ENCODE results near the gene SFRP5.

The SFRP5 gene

DNA sequence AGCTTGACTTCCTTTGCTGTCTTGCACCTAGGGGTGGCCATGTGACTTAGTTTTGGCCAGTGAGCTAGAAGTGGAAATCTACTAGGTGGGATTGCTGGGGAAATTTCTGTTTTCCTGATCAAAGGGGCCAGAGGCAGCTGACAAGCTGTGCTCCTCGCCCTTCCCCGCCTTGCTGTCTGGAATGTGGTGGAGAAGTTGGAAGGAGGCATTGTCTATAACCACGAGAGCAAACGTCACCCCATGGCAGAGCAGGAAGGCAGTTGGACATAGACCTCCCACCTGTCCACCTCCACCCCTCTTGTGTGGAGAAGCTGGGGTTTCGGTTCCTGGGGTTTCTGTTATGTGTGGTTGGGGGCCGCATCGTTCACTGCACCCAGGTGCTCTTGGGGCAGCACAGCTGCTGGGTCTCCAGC, 7.3 kb downstream of the SFRP5 start:
- no peak for DNase-seq (ENCODE audit: low spot score)

DNA sequence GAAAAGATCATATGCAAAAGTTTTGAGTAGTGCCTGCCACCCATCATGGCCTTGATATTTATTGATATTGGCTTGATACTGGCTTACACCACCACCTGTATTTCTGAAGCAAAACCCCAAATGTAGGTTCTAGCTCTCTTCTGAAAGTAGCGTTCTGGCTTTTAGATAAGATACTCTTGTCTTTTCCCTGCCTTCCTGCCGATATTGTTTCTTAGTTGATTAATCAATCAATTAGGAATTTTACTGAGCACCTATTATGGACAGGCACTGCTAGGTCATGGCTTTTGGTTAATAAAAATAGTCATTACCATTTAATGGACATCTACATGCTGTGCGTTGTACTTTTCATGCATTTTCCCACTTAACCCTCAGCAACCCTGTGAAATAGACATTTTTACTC, 7.9 kb downstream of the SFRP5 start:
- DNase-seq (ENCODE audit: low spot score), result no peak

DNA sequence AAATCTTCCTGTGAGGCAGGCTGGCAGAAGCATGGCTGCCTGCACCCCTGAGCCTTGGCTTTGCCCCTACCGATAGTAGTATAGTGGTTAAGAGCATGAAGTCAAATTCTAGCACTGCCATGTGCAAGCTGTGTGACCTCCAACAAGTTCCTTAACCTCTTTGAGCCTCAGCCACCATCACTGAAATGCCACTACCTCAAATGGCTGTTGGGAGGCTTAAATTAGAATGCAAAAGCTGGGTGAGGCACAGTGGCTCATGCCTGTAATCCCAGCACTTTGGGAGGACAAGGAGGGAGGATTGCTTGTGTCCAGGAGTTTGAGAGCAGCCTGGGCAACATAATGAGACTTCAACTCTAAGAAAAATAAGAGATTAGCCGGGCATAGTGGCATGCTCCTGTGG, 8.4 kb downstream of the SFRP5 start:
- no peak for DNase-seq (ENCODE audit: low spot score)

DNA sequence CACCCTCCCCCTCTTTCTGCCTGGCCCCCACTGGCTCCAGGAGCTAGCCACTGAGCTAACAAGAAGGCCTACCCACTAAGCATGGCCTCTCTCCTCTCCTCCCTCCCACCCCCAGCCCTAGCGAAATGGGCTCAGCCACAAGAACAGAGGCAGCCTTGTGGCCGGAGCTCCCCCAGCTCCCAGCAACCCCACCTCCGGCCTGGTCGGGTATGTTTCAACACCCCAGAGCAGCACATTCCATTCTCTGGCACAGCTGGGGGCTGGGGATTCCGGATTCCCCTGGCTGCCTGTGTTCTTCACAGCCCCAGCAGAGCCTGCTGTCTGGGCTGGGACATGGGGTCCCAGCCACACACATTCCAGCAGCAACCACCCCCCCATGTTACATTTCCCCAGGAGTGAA, 9.0 kb downstream of the SFRP5 start:
- no peak for DNase-seq (ENCODE audit: low spot score)

DNA sequence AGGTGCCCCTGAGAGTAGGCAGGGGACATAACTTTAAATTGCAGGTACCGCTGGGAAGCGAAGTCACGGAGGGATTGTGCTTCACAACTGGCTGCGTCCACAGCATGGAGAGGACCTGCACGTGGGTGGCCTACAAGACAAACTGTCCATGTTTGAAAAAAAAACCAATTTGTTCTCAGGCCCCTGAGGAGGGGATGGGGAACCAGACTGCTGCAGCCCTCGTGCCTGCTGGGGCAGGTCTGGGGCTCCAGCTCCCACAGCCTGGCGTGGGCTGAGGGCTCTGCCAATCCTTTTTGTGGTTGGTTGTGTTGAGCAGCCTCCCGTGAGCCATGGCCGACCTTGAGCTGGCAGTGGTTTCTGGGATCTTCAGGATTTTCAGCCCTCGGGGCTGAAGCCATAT, 9.7 kb downstream of the SFRP5 start:
- DNase-seq (ENCODE audit: low spot score), result no peak

DNA sequence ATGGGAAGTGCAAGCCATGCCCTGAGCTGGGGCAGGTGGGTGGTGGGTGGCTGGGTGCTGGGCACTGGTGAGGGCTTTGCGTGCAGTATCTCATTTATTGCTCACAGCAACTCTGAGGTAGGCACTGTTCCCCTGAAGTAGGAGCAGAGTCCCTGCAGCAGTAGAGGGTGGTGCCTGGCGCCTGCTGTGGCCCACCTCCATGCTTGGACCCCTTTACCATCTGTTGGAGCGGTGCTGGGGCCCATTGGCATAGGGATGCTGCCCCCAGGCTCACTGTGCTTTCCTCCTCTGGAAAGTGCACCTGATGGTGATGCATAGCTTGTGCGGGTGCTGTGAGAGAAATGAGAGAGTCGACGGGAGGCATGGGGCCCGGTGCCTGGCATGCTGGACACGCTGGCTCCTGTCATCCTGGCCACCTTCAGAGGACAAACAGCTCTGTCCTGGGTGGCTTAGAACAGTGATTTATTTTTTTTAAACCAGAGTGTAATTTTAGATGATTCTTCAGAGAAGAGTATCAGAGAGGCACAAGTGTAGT, 10.4 kb downstream of the SFRP5 start:
- DNase-seq (ENCODE audit: low spot score), result no peak

DNA sequence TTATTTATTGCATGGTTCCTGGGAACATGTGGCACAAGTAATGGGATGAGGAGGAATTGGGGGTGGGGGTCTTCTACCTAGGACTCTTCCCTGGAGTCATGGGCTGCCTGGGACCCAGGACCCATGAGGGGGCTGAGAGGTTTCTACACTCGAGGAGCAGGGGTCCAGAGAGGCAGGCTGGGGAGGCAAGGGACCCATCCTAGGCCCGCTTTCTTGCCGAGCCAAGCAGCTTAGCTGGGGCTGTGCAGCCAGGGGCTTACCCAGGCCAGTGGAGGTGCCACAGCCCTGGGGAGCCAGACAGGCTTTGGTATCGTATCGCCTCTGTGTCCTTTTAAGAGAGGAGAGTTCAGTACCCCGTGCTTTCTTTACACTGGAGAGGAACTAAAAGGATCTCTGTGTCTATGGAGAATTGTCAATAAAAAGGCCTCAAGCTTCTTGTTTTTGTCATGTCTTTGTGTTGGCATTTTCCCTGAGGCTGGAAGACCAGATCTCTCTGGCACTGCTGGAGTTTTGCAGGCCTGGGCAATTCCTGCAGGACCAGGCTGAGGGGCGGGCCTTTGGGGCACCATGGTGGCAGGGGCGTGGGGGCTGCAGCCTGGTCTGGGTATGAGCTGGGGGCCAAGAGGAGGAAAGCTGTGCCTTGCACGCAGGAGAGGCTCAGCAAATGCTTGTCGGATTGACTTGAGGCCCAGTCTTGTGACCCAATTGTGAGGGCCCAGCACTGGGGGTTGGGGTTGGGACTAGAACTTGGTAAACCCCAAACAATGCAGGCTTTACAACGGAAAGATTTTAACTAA, 11.1 kb downstream of the SFRP5 start:
- no peak for DNase-seq (ENCODE audit: low spot score)

DNA sequence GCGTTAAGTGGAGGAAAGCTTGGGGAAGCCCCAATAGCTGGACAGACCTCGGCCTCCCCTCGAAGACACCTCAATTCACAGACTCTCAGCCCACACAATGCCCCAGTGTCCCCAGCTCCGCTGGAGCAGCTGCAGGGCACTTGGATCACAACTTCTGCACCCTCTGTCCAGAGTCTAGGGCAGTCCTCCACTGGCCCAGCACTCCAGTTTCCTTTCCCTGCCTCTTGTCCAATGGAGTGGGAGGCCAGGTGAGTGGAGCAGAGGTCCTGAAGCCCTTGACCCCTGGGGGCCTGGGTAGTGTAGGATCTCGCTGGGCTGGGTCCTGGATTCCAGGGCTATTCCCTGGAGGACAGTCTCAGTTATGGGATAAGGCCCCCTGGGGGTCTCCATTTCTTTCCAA, 11.9 kb downstream of the SFRP5 start:
- no peak for DNase-seq (ENCODE audit: low spot score)

DNA sequence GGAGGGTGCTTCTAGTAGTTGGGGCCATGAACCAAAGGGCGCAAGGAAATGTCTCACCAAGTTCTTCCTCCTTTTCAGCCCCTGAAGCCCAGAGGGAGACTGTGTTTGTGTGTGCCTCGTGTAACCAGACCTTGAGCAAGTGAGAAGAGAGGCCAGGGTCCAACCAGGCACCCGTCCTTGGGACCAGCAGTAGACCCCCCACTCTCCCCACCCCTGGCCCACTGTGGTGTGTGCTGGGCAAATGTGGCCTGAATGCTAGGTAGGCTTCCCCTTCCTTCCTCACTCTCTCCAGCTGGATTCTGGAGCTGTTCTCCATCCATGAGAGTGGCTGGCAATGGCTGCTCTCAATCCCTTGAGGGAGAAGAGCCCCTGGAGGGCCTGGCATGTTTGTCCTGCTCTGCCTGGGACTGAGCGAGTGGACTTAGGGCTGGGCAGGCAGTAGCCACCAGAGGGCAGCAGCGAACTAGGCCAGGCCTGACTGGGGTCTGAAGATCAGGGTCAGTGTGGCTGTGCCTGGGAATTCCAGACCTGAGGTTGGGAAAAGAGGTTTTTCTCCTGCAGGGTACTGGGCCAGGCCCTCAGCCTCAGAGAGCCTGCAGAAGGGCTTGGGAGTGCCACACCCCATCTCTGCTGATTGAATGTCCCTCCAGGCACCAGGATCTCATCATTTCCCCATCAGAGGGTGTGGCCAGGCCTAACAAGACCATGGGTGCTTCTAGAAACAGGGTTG, 12.5 kb downstream of the SFRP5 start:
- peak; percentile 68 for DNase-seq (ENCODE audit: low spot score)

DNA sequence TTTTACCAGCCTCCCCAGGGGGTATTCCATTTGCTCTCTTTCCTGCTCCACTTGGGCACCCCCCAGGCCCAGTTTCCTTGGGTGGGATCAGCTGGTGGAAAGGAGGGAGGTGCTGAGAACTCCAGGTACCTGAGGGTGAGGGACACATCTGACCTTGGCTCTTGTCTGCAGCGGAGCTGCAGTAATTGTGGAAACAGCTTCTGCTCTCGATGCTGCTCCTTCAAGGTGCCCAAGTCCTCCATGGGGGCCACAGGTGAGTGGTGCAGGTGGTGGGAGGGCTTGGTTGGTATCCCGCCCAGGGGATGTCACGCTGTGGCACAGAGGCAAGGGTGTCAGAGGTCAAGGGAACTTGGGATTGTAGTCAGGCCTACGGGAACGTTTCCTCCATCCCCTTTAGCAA, 14.3 kb downstream of the SFRP5 start:
- no peak for DNase-seq (ENCODE audit: low spot score)

DNA sequence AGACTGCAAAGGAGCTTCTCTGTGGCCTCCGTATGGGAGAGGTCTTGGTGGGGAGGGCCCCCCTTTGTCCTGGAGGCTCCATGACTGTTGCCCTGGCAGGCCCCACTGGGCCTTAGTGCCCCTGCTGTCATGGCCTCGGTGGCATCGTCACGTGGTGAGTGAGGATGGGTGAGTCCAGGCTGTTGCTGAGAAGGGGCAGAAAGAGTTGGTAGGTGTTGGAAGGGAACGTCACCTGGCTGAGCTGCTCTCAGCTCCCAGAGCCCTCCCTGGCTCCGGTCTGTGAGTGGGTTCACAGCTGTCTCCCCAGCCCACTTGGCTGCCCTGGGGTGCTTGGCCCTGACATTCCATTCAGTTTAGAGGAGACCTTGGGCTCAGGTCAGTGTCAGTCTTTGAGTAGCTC, 16.1 kb downstream of the SFRP5 start:
- DNase-seq (ENCODE audit: low spot score), result no peak

DNA sequence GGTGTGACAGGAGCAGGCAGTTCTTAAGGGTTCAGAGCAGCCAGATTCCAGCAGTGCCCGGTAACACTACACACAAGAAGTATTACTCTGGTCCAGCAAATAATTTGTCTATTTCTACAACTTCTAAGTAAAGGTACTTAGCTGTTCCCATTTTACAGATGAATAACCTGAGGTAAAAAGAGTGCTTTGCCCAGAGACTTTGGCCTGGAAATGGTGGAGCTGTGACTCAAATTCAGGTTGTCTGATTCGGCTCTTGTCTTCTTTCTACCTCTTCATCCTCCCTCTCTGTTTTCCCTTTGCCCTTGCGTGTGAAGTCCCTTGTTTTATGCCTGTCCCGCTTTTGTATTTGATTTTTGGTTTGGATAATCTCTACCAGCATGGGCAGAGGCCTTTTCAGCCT, 17.1 kb downstream of the SFRP5 start:
- no peak for DNase-seq (ENCODE audit: low spot score)

DNA sequence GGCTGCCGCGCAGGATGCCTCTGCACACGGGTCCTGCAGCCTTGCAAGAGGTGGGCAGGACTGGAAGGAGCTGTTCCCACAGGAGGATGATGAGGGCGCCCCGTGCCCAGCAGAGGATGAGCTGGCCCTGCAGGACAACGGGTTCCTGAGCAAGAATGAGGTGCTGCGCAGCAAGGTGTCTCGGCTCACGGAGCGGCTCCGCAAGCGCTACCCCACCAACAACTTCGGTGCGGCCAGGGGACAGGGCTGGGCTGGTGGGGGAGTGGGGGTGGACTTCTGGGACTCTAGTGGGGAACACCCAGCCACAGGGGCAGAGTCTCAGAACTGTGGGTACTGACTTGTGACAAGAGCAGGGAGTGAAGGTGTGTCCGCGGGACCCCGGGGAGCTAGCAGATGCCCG, 18.8 kb downstream of the SFRP5 start:
- DNase-seq (ENCODE audit: low spot score), result no peak

DNA sequence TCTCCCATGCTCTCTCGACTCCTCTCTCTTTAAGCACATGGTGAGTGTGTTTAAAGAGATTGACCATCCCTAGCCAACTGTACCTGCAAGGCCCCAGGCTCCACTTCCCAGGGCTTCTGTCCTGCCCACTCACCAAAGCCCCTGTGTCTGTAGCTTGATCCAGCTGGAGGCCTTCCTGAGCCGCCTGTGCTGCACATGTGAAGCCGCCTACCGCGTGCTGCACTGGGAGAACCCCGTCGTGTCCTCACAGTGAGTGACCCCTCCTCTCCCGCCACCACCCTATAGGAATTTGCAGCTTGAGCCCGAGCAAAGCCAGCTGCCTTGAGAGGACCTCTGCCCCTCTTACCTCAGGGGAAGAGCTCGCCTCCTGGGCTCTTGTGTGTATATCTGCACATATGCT, 23.7 kb downstream of the SFRP5 start:
- DNase-seq (ENCODE audit: low spot score), result no peak

DNA sequence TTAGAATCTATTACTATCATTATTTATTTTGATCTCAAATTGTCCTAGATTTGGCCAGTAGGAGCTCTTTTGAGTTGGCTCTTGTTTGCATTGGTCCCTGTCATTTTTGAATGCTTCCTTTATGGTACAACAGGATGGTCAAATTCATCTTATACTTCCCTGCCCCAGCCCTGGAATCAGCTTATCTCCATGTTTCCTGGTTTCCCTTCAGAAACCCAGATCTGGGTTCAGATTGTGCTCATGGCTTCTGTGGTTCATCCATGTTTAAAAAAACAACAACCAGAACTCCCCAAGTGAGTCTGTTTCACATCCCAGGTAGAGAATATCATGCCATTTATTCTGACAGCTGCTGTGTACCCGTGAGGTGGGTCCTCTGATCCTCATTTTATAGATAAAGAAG, 24.2 kb downstream of the SFRP5 start:
- no peak for DNase-seq (ENCODE audit: low spot score)

DNA sequence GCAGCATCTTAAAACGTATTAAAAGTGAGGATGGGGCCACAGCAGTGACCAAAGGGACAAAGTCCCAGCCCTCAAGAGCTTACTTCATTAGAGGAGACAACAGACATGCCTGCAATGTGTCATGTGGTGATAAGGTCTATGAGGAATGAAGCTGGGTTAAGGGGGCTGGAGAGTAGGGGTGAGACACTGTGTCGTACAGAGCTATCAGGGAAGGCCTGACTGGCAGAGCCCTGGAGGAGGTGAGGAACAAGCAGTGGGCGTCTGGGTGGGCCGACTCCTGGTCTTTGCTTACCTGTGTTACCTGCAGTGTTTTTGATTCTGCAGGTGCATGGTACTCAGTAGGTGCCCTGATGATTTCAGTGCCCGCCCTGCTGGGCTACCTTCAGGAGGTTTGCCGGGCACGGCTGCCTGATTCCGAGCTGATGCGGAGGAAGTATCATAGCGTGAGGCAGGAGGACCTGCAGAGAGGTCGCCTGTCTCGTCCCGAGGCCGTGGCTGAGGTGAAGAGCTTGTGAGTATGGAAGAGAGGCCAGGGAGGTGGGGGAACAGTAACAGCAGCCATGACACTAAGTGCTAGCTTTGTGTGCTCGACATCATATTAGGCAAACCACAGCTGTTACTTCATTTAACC, 27.3 kb downstream of the SFRP5 start:
- no peak for DNase-seq (ENCODE audit: low spot score)

DNA sequence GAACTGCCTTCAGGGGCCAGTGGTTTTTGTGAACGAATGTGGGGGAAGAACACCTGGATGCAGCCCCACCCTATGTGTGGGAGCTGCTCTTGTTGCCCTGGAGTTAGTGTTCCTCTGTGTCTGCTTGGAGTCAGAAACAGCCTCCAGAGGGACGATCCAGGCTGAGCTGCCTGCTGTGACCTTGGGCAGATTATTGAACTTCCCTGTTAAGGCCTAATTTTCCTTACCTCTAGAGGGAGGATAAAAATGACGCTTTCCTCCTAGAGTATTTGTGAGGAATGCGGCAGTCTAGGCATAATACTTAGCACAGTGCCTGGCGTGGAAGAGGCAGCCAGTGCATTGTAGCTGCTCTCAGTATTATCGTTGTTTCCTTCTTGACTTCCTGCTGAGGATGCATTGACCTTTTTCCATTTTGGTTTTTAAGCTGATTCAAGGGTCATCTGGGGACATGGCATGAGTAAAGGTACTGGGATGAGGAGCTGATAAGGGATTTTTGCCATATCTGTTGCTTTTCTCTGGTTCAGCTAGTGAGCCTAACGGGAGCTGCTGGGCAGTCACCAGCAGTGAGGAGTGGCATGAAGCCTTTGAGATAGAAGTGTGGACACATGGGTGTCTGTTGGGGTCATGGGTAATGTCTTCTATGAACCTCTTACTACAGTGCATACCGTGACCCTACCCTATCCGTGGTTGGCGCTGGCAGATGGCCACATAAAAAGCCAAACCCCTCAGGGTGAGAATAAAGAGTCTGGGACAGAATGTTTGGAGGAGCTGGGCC, 28.4 kb downstream of the SFRP5 start:
- DNase-seq (ENCODE audit: low spot score), result no peak

DNA sequence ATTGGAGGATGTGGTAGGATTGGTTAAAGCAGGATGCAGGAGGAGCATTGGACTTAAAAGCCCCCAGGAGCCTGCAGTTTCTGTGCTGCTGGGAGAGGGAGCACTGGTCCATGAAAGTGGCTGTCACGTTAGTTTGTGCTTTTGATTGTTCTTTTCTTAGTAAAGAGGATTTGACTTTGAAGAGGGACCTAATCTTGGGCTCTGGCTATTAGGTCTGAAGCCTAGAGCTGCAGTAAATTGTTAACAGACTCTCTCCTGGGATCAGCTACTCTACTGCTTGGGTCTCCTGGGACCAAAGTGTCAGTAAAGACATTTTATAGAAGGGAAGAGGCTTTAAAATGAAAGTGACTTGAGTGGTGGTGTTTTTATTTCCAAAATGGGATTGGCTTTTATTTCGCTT, 31.2 kb downstream of the SFRP5 start:
- no peak for DNase-seq (ENCODE audit: low spot score)

DNA sequence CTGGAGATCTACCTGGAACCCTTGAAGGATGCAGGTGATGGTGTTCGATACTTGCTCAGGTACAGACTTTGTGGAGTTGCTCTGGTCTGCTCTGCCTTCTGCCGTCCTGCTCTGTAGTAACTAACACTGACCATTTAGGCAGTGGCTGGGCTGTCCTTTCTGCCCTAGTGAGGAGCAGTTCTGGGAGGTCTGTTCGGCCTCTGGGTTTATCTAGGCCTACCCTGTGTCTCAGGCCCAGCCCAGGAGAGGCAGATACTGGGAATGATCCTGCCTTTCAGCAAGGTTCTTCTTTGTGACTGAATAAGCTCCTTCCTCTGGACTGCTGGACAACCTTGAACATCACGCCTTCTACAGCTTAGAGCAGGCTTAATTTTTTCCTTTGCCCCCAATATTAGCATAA, 33.2 kb downstream of the SFRP5 start:
- DNase-seq (ENCODE audit: low spot score), result no peak

DNA sequence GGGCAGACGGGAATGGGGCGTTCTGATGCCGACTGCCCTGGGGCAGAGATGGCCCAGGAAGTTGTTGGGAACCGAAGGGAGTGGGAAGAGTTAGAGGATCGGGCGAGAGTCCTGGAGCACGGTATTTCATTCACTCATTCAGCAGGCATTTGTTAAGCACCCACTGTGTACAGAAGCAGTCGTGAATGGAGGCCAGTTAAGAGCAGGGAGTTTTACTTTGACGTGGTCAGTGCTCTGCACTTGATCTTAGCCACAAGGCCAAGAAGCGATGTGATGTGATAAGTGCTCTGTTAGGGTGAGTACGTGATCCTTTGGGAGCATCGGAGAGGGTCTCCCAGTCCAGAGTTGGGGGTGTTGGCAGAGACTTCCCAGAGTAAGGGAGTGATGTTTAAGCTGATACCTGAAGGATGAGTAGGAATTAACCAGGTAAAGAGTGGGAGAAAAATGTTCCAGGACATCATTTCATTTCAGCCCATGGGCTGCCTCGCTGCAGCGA, 34.0 kb downstream of the SFRP5 start:
- DNase-seq (ENCODE audit: low spot score), result no peak

DNA sequence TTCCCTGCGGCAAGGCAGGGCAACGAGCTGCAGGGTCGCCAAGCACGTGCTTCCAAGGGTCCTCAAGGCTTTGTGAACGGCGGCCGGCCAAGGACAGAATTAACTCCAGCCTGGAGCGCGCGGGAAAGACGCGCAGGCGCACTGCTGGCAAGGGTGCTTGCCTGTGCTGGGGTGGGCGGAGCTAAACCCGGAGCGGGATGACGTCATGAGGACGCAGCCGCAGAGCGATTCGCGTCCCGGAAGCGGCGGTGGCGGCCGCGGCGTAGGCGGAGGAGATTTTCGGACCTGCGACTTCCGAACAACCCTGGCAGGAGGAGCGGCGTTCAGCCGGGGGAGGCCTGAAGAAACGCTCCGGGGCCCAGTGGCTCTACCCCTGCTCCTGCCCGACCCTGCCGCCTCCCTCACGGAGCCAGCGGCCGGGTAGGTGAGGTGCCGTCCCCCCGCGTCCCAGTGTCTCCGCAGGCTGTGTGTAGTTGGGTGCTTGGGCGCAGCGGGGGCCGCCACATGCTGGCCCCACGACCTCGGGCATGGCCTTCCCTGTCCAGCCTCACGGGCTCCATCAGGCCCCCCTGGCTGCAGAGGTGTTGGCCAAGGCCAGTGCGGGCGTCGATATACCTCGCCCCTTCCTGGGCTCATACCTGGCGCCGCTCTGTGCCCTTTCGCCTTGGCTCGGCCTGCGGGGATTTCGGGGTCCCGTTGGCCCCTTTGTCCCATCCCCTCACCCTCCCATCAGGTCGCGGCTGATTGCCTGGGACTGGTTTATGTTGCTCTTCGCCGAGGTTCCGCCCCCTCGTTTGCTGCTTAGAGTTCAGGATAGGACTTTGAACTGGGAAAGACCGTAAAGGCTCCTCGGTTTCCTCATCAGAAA, 34.7 kb downstream of the SFRP5 start, which contains the start of gene ZFYVE27:
Gene ZFYVE27 (plus strand): TSS at position 227 of the 868 bp plus-strand sequence. CDS start 1,350 bp downstream, outside the sequence.
- peak; percentile 96 for DNase-seq (ENCODE audit: low spot score)

Measured in kidney tubule cell (primary cell).